Measurements from ENCODE around the gene DAZAP1. TPM values are rescaled to one million over a fixed set of nuclear protein-coding genes. Genes with fewer than 3 reads are reported as not detected.

DAZAP1 gene
- total and polyA plus RNA-seq, 2 of the 4 experiments (the other 2 are of a cell fraction): 22.0 to 62.8 TPM

DNA sequence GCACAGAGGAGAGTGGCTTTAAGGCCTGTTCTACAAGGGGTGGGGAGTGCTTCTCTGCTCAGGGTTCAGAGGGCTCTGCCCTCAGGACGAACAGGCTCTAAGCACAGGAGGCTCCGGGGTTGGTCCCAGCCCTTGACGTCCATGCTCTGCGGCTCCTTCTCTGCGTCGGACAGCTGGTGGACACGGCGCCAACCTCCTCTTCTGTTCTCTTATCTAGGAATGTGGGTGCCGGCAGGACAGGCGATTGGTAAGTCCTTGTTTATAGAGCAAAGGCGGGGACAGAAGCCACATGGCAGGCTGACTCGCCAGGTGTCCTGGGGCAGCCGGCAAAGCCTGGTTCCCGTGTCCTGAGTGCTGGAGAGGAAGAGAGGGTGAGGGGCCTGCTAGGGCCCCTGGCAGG, 22.4 kb downstream of the DAZAP1 start:
- WGBS, 2 experiments (ENCODE audit: extremely low coverage in 2 of 2, insufficient read length in 1 of 2): 81% methylated on average over 4 of the region's 14 CpGs; no CpG with 5 or more reads in 1 of the 2 experiments
- H3K9ac ChIP-seq (ENCODE audit: low read depth, low read length): no peak overlapping the region
- no peak overlapping the region for H4K8ac ChIP-seq (ENCODE audit: low read depth in 2 of 2, low read length in 2 of 2)
- H3K4me2 ChIP-seq (ENCODE audit: low read depth, low read length): no peak overlapping the region
- no peaks in the 10 kb centered on the region for H3K4me1 ChIP-seq (ENCODE audit: control insufficient read depth, insufficient read depth, low read length)
- dilution Hi-C loops (cut with HindIII; ENCODE audit: low sequenced_read_pairs, unreplicated experiment): no loop called here
- no peak overlapping the region for H3K56ac ChIP-seq (ENCODE audit: extremely low read depth, insufficient read depth, low read length)
- peaks cover 30% of the 10 kb centered on the region for H4K20me1 ChIP-seq (ENCODE audit: insufficient read depth, low read length)
- ATAC-seq (ENCODE audit: low read depth): no peak
- H2BK5ac ChIP-seq (ENCODE audit: low read depth, low read length, poor library complexity, severe bottlenecking): no peak overlapping the region
- H2BK15ac ChIP-seq (ENCODE audit: low read depth, low read length): no peak overlapping the region
- no peak overlapping the region for H3K4ac ChIP-seq (ENCODE audit: low read depth, low read length)
- H4K91ac ChIP-seq (ENCODE audit: insufficient read depth, low read depth, low read length): no peak overlapping the region
- H3K27ac ChIP-seq (ENCODE audit: insufficient read depth, low read length): no peak overlapping the region
- no peak overlapping the region for H3K23ac ChIP-seq (ENCODE audit: low read depth, low read length)
- H2AFZ ChIP-seq (replicated peaks; ENCODE audit: low read length, poor library complexity): no peak overlapping the region
- TF ChIP-seq RCOR1 (IDR thresholded peaks at IDR 0.05; ENCODE audit: insufficient replicate concordance, low read length) (no peak), FOS (IDR thresholded peaks at IDR 0.05; ENCODE audit: low read depth, low read length) (no peak), SMC3 (IDR thresholded peaks at IDR 0.05; ENCODE audit: low read depth, low read length) (no peak)
- TF ChIP-seq, protein P1, sequence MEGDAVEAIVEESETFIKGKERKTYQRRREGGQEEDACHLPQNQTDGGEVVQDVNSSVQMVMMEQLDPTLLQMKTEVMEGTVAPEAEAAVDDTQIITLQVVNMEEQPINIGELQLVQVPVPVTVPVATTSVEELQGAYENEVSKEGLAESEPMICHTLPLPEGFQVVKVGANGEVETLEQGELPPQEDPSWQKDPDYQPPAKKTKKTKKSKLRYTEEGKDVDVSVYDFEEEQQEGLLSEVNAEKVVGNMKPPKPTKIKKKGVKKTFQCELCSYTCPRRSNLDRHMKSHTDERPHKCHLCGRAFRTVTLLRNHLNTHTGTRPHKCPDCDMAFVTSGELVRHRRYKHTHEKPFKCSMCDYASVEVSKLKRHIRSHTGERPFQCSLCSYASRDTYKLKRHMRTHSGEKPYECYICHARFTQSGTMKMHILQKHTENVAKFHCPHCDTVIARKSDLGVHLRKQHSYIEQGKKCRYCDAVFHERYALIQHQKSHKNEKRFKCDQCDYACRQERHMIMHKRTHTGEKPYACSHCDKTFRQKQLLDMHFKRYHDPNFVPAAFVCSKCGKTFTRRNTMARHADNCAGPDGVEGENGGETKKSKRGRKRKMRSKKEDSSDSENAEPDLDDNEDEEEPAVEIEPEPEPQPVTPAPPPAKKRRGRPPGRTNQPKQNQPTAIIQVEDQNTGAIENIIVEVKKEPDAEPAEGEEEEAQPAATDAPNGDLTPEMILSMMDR (conservative IDR thresholded peaks at IDR 0.05; ENCODE audit: low read depth, low read length): no peak
- ChIA-PET POLR2A (ENCODE audit: unreplicated experiment) (no interaction called here), CTCF (no interaction called here)
- 0 out of 2 replicates have a peak, but pooled peaks cover 3% of the 10 kb centered on the region for H3K9me1 ChIP-seq (ENCODE audit: insufficient read depth, low read length)
- no peak overlapping the region for H4K5ac ChIP-seq (ENCODE audit: low read depth, low read length)
- no peak overlapping the region for H3K14ac ChIP-seq (replicated peaks; ENCODE audit: low read depth, low read length)
- H3K36me3 ChIP-seq (ENCODE audit: control insufficient read depth, insufficient read depth, low read length): peaks cover 73% of the 10 kb centered on the region
- H3K4me3 ChIP-seq (ENCODE audit: insufficient read depth, low read depth, low read length): no peak overlapping the region
- H3K27me3 ChIP-seq (ENCODE audit: control insufficient read depth, insufficient read depth, low read length): no peaks in the 10 kb centered on the region
- no peaks in the 10 kb centered on the region for H3K9me3 ChIP-seq (ENCODE audit: control insufficient read depth, insufficient read depth, low read length)
- no peak overlapping the region for H2AK5ac ChIP-seq (ENCODE audit: low read depth, low read length)
- no peak overlapping the region for H2BK20ac ChIP-seq (ENCODE audit: low read depth, low read length)
- intact Hi-C loops (cut with micrococcal nuclease): no loop called here
- H2BK120ac ChIP-seq (ENCODE audit: low read depth, low read length): no peak overlapping the region
- peaks cover 23 to 70% of the 10 kb centered on the region in 2 experiments for H3K79me1 ChIP-seq (ENCODE audit: low read depth in 1 of 2, low read length in 2 of 2)
- in situ Hi-C loops (cut with MboI; ENCODE audit: low sequenced_read_pairs): no loop called here
- no peak for DNase-seq
- no TSS peak for BruUV-seq (replicated peaks)
- no peak overlapping the region for H3K18ac ChIP-seq (ENCODE audit: low read depth, low read length)
- no peak overlapping the region for H2AK9ac ChIP-seq (replicated peaks; ENCODE audit: low read depth, low read length, poor library complexity)
